ENCODE data around the gene USP12.

GRCh38 chr13:27053210-27053884 lies 118.3 kb downstream of the USP12 start:
- TF ChIP-seq CTCF (conservative IDR thresholded peaks at IDR 0.05) (no peak), ZFX (IDR thresholded peaks at IDR 0.05) (no peak)

Data from C4-2B (cell line).